MCF 10A (cell line): ENCODE measurements around the gene SVOPL. TPM values are rescaled to one million over a fixed set of nuclear protein-coding genes. Genes with fewer than 3 reads are reported as not detected.

ENCODE experiments used
- BruUV-seq: library from RNA; stranded (reverse); fragments of 400-500 nt; replicated peaks from 2 replicates; lab custom pipeline; 2021; lab: Mats Ljungman, UMichigan
- CTCF ChIA-PET: fragments of 300-600 bp; sonication (Branson Sonifier 250); formaldehyde crosslinking; extraction: SDS; loops from one replicate; lab custom pipeline; 2021; ENCODE audit warnings: antibody characterized with exemption, inconsistent platforms; lab: Yijun Ruan, JAX
- POLR2A ChIA-PET: fragments of 300-600, 350-650 bp; sonication (Branson Sonifier 250); formaldehyde crosslinking; extraction: SDS; loops from one replicate; lab custom pipeline; 2020; ENCODE audit warnings: antibody characterized with exemption, inconsistent platforms; lab: Yijun Ruan, JAX
- DNase-seq: peaks from one replicate; pipeline ENCODE4 v3.0.0-alpha.2; 2018; ENCODE audit not compliant: unreplicated experiment
- H3K27ac Mint-ChIP-seq: one replicate; pipeline ENCODE4 v1.8.0; 2022; ENCODE audit warnings: mild to moderate bottlenecking, low read depth, mixed read lengths; ENCODE audit not compliant: unreplicated experiment
- H3K27me3 Mint-ChIP-seq: one replicate; pipeline ENCODE4 v1.8.0; 2022; ENCODE audit warnings: mixed read lengths; ENCODE audit not compliant: insufficient read depth, unreplicated experiment
- H3K36me3 Mint-ChIP-seq: one replicate; pipeline ENCODE4 v1.8.0; 2022; ENCODE audit warnings: mild to moderate bottlenecking, moderate library complexity, mixed read lengths; ENCODE audit not compliant: insufficient read depth, unreplicated experiment
- H3K4me1 Mint-ChIP-seq: one replicate; pipeline ENCODE4 v1.8.0; 2022; ENCODE audit warnings: mixed read lengths; ENCODE audit not compliant: insufficient read depth, unreplicated experiment
- H3K4me3 Mint-ChIP-seq: one replicate; pipeline ENCODE4 v1.8.0; 2022; ENCODE audit warnings: mild to moderate bottlenecking, moderate library complexity, mixed read lengths; ENCODE audit not compliant: unreplicated experiment
- H3K9me3 Mint-ChIP-seq: one replicate; pipeline ENCODE4 v1.8.0; 2022; ENCODE audit warnings: mixed read lengths; ENCODE audit not compliant: unreplicated experiment
- CTCF ChIP-seq: fragments of 200-600 bp; IDR thresholded peaks from one replicate; pipeline ENCODE4 v1.8.0; 2022; ENCODE audit warnings: antibody characterized with exemption, mild to moderate bottlenecking; ENCODE audit not compliant: unreplicated experiment
- intact Hi-C: fragments of 100-400 bp; cut with micrococcal nuclease; formaldehyde crosslinking; loops from 2 replicates; pipeline ENCODE4 v1.14.1; 2022
- total RNA-seq: library from RNA; stranded (reverse); gene quantifications from 2 replicates; pipeline ENCODE4 v1.2.3, GENCODE V29; 2022

The SVOPL gene
- total RNA-seq, 1 experiment from 2014 or later = not detected

GRCh38 chr7:138622841-138623240 is 78.3 kb downstream of the SVOPL start:
- CTCF ChIA-PET = no interaction called here
- no peaks in the 10 kb centered on the region for H3K27me3 Mint-ChIP-seq
- POLR2A ChIA-PET = no interaction called here
- peaks cover 11% of the 10 kb centered on the region for H3K4me1 Mint-ChIP-seq
- no peak for DNase-seq
- H3K9me3 Mint-ChIP-seq = no peaks in the 10 kb centered on the region
- no peak overlapping the region for H3K4me3 Mint-ChIP-seq
- intact Hi-C loops = no loop called here
- no peak for TF ChIP-seq CTCF
- no TSS peak for BruUV-seq
- no peaks in the 10 kb centered on the region for H3K36me3 Mint-ChIP-seq
- H3K27ac Mint-ChIP-seq = no peak overlapping the region

DNA sequence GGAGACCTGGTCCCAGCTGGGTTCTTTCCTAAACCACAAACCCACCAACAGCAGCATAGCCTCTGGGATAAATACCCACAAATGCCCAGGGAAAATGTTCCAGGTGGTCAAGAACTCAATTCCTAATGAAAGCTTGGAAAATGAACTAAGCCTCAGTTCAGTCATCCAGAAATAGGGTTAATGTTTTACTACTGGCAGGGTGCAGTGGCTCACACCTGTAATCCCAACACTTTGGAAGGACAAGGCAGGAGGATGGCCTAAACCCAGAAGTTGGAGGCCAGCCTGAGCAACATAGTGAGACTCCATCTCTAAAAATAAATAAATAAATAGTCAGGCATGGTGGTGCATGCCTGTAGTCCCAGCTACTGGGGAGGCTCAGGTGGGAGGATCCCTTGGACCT is 82.2 kb downstream of the SVOPL start:
- intact Hi-C loops = no loop called here
- BruUV-seq = no TSS peak
- Mint-ChIP-seq H3K27me3 (no peaks in the 10 kb centered on the region), H3K9me3 (no peaks in the 10 kb centered on the region), H3K36me3 (no peaks in the 10 kb centered on the region), H3K27ac (no peak overlapping the region), H3K4me3 (no peak overlapping the region), H3K4me1 (peaks cover 5% of the 10 kb centered on the region)
- no peak for DNase-seq
- CTCF ChIA-PET = no interaction called here
- no peak for TF ChIP-seq CTCF
- POLR2A ChIA-PET = no interaction called here

- Mint-ChIP-seq H3K36me3 (no peaks in the 10 kb centered on the region), H3K27ac (no peak overlapping the region), H3K27me3 (no peaks in the 10 kb centered on the region), H3K9me3 (no peaks in the 10 kb centered on the region), H3K4me3 (no peak overlapping the region), H3K4me1 (peaks cover 5% of the 10 kb centered on the region)
- ChIA-PET CTCF (no interaction called here), POLR2A (no interaction called here)
- intact Hi-C loops = no loop called here
- no peak for DNase-seq
- BruUV-seq = no TSS peak
- TF ChIP-seq CTCF = no peak
These were observed 82.7 kb downstream of the SVOPL start for GRCh38 chr7:138618506-138618905.

DNA sequence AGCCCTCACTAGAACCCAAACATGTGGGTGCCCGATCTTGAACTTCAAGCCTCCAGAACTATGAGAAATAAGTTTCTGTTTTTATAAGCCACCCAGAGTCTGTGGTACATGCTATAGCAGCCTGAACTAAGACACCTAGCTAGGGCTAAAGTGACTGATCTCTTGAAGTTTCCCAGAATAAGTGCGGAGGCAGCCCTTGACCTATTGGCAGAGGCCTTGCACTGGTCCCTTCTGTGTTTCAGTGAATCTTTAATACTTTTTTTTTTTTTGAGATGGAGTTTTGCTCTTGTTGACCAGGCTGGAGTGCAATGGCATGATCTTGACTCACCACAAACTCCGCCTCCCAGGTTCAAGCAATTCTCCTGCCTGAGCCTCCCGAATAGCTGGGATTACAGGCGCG is 85.1 kb downstream of the SVOPL start:
- intact Hi-C loops = no loop called here
- H3K4me1 Mint-ChIP-seq = peaks cover 5% of the 10 kb centered on the region
- BruUV-seq = no TSS peak
- no peak overlapping the region for H3K4me3 Mint-ChIP-seq
- H3K27ac Mint-ChIP-seq = no peak overlapping the region
- CTCF ChIA-PET = interaction anchor here (0.6 to 0.7 kb wide), 2 partner anchors 32 to 1899 kb away, joined by 3 read pairs; no protein-coding TSS in a partner anchor
- H3K36me3 Mint-ChIP-seq = no peaks in the 10 kb centered on the region
- POLR2A ChIA-PET = no interaction called here
- no peaks in the 10 kb centered on the region for H3K27me3 Mint-ChIP-seq
- H3K9me3 Mint-ChIP-seq = no peaks in the 10 kb centered on the region
- TF ChIP-seq CTCF = no peak
- DNase-seq = no peak
